COLO668 (cell line): ENCODE data around the gene LIPK.

Source experiments
- DNase-seq: peaks from one replicate; lab custom pipeline; 2025; ENCODE audit not compliant: unreplicated experiment; lab: John Stamatoyannopoulos, UW

LIPK gene

GRCh38 chr10:88783724-88784123 lies 77.7 kb downstream of the LIPK start:
- no peak for DNase-seq

- no peak for DNase-seq
Observed at GRCh38 chr10:88786032-88786770, 80.2 kb downstream of the LIPK start.

GRCh38 chr10:88787463-88787862 lies 81.4 kb downstream of the LIPK start:
- no peak for DNase-seq

GRCh38 chr10:88788924-88789323 lies 82.9 kb downstream of the LIPK start:
- DNase-seq: no peak

- peak; percentile 9 for DNase-seq
Observed at GRCh38 chr10:88791924-88792323, 85.9 kb downstream of the LIPK start.

- no peak for DNase-seq
Observed at GRCh38 chr10:88792661-88793060, 86.6 kb downstream of the LIPK start.

- DNase-seq: no peak
Observed at GRCh38 chr10:88793712-88794299, 87.8 kb downstream of the LIPK start.

- no peak for DNase-seq
Observed at GRCh38 chr10:88794731-88795130, 88.7 kb downstream of the LIPK start.

GRCh38 chr10:88800152-88801125 lies 94.4 kb downstream of the LIPK start:
- no peak for DNase-seq
